Duodenal mucosa (tissue), 2 donors: ENCODE measurements around the gene ZNF524.
A peak's percentile ranks its signal among the peaks of the same experiment; 100 is the strongest.

ENCODE experiments used
- H3K27ac ChIP-seq: one replicate; pipeline ENCODE4 v1.7.0; 2013; ENCODE audit warnings: low read depth, low read length
- H3K27me3 ChIP-seq, 2 donors: one replicate each; pipeline ENCODE4 v1.7.0; 2013; ENCODE audit warnings: low read length in 2 of 2, control low read depth in 1 of 2; ENCODE audit not compliant: insufficient read depth in 2 of 2, control insufficient read depth in 1 of 2
- H3K36me3 ChIP-seq, 2 donors: one replicate each; pipeline ENCODE4 v1.7.0; 2013; ENCODE audit warnings: low read length in 2 of 2, control low read depth in 1 of 2; ENCODE audit not compliant: insufficient read depth in 2 of 2, control insufficient read depth in 1 of 2
- H3K4me1 ChIP-seq, 2 donors: one replicate each; pipeline ENCODE4 v1.7.0; 2013; ENCODE audit warnings: low read length in 2 of 2, control low read depth in 1 of 2; ENCODE audit not compliant: insufficient read depth in 2 of 2, control insufficient read depth in 1 of 2
- H3K4me3 ChIP-seq, 2 donors: one replicate each; pipeline ENCODE4 v1.7.0; 2013; ENCODE audit warnings: low read length in 2 of 2, low read depth in 1 of 2
- H3K9ac ChIP-seq, 2 donors: one replicate each; pipeline ENCODE4 v1.7.0; 2013; ENCODE audit warnings: low read length in 2 of 2, low read depth in 1 of 2
- H3K9me3 ChIP-seq, 2 donors: one replicate each; pipeline ENCODE4 v1.7.0; 2013; ENCODE audit warnings: low read length in 2 of 2, control low read depth in 1 of 2; ENCODE audit not compliant: control insufficient read depth in 1 of 2

Gene ZNF524

DNA sequence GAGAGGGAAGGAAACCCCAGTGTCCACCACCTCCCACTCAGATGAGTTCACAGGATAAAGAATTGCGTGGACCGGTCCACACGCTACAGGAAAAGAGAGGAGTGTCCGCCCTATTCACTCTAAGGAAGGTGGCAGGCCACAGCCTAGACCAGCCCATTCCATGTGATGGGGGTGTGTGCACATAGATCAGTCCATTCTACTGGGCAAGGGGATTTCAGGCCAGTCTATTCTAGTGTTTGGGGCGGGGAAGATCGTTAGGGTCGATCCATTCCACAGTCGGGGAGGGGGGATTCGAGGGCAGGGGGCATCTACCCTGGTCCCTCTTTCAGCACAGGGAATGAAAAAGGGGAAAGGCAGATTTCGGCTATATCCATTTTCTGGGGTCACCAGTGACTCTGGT lies 8.5 kb upstream of the ZNF524 start:
- Histone ChIP-seq H3K27ac (no peak overlapping the region), H3K36me3 (peaks cover 20 to 21% of the 10 kb centered on the region in 2 donors), H3K9me3 (no peaks in the 10 kb centered on the region), H3K4me3 (no peak overlapping the region), H3K4me1 (peaks cover 0 to 7% of the 10 kb centered on the region in 2 donors), H3K27me3 (no peaks in the 10 kb centered on the region), H3K9ac (no peak overlapping the region)

GRCh38 chr19:55592391-55593090 lies 7.5 kb upstream of the ZNF524 start:
- no peak overlapping the region for H3K4me3 ChIP-seq
- H3K9ac ChIP-seq: no peak overlapping the region
- no peaks in the 10 kb centered on the region for H3K9me3 ChIP-seq
- H3K27me3 ChIP-seq: no peaks in the 10 kb centered on the region
- H3K4me1 ChIP-seq: no peaks in the 10 kb centered on the region
- H3K27ac ChIP-seq: no peak overlapping the region
- H3K36me3 ChIP-seq: peaks cover 20 to 27% of the 10 kb centered on the region in 2 donors

DNA sequence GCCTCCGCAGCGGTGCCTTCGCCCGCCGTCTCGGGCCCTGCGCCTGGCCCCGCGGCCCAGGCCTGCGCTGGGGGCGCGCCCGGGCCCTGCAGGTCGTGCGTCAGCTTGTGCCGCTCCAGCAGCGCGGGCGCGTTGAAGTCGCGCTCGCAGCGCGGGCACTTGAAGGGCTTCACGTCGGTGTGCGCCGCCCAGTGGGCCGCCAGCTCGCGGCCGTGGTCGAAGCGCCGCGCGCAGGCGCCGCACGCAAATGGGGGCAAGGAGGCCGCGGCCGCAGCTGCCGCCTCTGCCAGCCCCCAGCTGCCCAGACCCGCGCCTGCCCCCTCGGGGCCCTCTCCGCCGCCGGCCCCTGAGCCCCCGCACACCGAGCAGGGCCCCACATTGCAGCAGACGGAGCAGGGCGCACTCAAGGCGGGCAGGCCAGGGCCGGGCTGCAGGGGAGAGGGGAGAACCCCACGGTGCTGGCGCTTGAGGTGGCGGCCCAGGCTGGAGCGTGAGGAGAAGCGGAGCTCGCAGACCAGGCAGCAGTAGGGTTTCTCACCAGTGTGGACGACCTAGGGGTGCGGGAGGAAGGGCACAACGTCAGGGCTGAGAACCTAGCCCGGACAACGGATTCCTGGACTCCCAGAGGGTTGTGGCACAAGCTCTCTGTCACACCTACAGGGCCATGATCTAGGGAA lies 6.9 kb upstream of the ZNF524 start:
- H3K4me3 ChIP-seq: no peak overlapping the region
- peaks cover 20 to 27% of the 10 kb centered on the region in 2 donors for H3K36me3 ChIP-seq
- H3K27ac ChIP-seq: no peak overlapping the region

GRCh38 chr19:55594996-55595545 lies 5.0 kb upstream of the ZNF524 start:
- no peak overlapping the region for H3K27ac ChIP-seq
- no peaks in the 10 kb centered on the region for H3K27me3 ChIP-seq
- no peak overlapping the region for H3K4me3 ChIP-seq
- peaks cover 20 to 27% of the 10 kb centered on the region in 2 donors for H3K36me3 ChIP-seq
- no peaks in the 10 kb centered on the region for H3K4me1 ChIP-seq
- H3K9me3 ChIP-seq: no peaks in the 10 kb centered on the region
- no peak overlapping the region for H3K9ac ChIP-seq

More for the DNA sequence above, 6.9 kb upstream of the ZNF524 start:
- Histone ChIP-seq H3K9me3 (no peaks in the 10 kb centered on the region), H3K4me1 (no peaks in the 10 kb centered on the region), H3K27me3 (no peaks in the 10 kb centered on the region), H3K9ac (no peak overlapping the region)

- H3K4me3 ChIP-seq: no peak overlapping the region
- peaks cover 20 to 27% of the 10 kb centered on the region in 2 donors for H3K36me3 ChIP-seq
- no peak overlapping the region for H3K27ac ChIP-seq
- peaks cover 8% of the 10 kb centered on the region in 2 donors for H3K4me1 ChIP-seq
- no peak overlapping the region for H3K9ac ChIP-seq
- no peaks in the 10 kb centered on the region for H3K27me3 ChIP-seq
- H3K9me3 ChIP-seq: no peaks in the 10 kb centered on the region
Observed at GRCh38 chr19:55596304-55596703, 3.8 kb upstream of the ZNF524 start.

DNA sequence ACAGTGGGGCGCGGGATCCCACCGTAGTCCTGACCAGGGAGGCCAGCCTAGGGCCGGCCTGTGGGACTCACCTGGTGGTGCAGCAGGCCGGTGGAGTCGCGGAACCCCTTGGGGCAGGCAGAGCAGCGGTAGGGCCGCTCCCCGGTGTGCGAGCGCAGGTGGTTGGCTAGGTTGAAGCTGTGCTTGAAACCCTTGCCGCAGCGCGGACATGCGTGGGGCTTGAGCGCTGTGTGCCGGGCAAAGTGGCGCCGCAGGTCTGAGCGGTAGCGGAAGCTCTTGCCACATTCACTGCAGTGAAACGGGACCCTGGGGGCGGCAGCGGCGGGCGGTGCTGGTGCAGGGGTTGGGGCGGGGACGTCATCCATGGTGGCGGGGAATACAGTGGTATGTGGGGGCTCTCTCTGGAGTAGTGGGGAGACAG lies 2.6 kb upstream of the ZNF524 start:
- H3K27me3 ChIP-seq: no peaks in the 10 kb centered on the region
- peaks cover 17 to 25% of the 10 kb centered on the region in 2 donors for H3K36me3 ChIP-seq
- no peak overlapping the region for H3K4me3 ChIP-seq
- H3K4me1 ChIP-seq: peaks cover 9 to 10% of the 10 kb centered on the region in 2 donors
- H3K9me3 ChIP-seq: no peaks in the 10 kb centered on the region
- H3K27ac ChIP-seq: no peak overlapping the region
- no peak overlapping the region for H3K9ac ChIP-seq

DNA sequence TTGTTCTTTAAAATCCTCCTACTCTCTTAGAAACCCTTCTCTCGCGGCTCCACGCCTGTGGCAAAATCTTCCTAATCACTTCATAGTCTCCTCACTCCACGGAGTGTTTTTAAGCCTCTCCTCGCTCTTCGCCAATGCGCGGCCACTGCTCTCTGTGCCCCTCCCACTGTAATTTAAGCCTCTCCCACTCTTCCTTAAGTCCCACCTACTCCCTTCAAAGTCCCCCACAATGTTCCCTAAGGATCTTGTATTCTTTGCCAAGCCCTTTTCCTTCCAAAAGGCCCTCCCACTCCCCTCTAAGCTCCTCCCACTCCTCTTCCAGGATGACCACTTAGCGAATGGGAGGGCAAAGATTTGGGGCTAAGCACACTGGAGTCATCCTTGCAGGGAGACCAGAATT lies 2.1 kb upstream of the ZNF524 start:
- Histone ChIP-seq H3K4me3 (no peak overlapping the region), H3K27me3 (no peaks in the 10 kb centered on the region), H3K27ac (no peak overlapping the region), H3K9me3 (no peaks in the 10 kb centered on the region), H3K9ac (no peak overlapping the region), H3K36me3 (peaks cover 17 to 25% of the 10 kb centered on the region in 2 donors), H3K4me1 (peaks cover 10 to 11% of the 10 kb centered on the region in 2 donors)

GRCh38 chr19:55598719-55599467 lies 1.2 kb upstream of the ZNF524 start:
- Histone ChIP-seq H3K27ac (peak overlapping the region; percentile 93), H3K9ac (peak overlapping the region; percentile 73 to 94), H3K4me3 (peak overlapping the region; percentile 85 to 95), H3K4me1 (peaks cover 10 to 16% of the 10 kb centered on the region in 2 donors), H3K27me3 (no peaks in the 10 kb centered on the region), H3K9me3 (no peaks in the 10 kb centered on the region), H3K36me3 (peaks cover 17 to 25% of the 10 kb centered on the region in 2 donors)

- H3K9me3 ChIP-seq: no peaks in the 10 kb centered on the region
- H3K27me3 ChIP-seq: no peaks in the 10 kb centered on the region
- H3K4me1 ChIP-seq: peaks cover 10 to 17% of the 10 kb centered on the region in 2 donors
- H3K4me3 ChIP-seq: peak within 1 kb of the TSS; percentile 85 to 95
- H3K9ac ChIP-seq: peak within 1 kb of the TSS; percentile 73 to 94
- peak within 1 kb of the TSS; percentile 93 for H3K27ac ChIP-seq
- peaks cover 17 to 25% of the 10 kb centered on the region in 2 donors for H3K36me3 ChIP-seq
Observed at GRCh38 chr19:55599468-55599841, 633 bp upstream of the ZNF524 start, which contains the start of gene FIZ1. Gene FIZ1, minus strand, starts transcription at chr19:55599517. Its CDS starts 1,652 bp downstream, at chr19:55597865.
